Caco-2 (cell line): ENCODE data around the gene PNMA6A. TPM values are rescaled to one million over a fixed set of nuclear protein-coding genes. Genes with fewer than 3 reads are reported as not detected.
"Not testable (repeated sequence)": the region's sequence is repeated elsewhere in the genome, so short reads cannot be mapped to it uniquely, and the experiment has no call there.

ENCODE experiments used
- BruUV-seq: library from RNA; stranded (reverse); fragments of 400-500 nt; replicated peaks from 2 replicates; lab custom pipeline; 2021; lab: Mats Ljungman, UMichigan
- CTCF ChIA-PET: fragments of 300-600 bp; sonication (Branson Sonifier 250); formaldehyde crosslinking; loops from one replicate; lab custom pipeline; 2022; ENCODE audit warnings: antibody characterized with exemption; lab: Charles Lee
- POLR2A ChIA-PET: fragments of 300-600 bp; sonication (Branson Sonifier 250); formaldehyde crosslinking; loops from one replicate; lab custom pipeline; 2022; ENCODE audit warnings: antibody characterized with exemption; lab: Charles Lee
- DNase-seq, 2 experiments: peaks; one replicate each; pipeline versions ENCODE4 v3.0.0 to v3.0.0-alpha.2; 2020 to 2022
- H3K27me3 ChIP-seq: replicated peaks from 2 replicates; pipeline ENCODE4 v1.6.0; 2011; ENCODE audit warnings: low read length; ENCODE audit not compliant: control insufficient read depth, insufficient read depth
- H3K36me3 ChIP-seq: 2 replicates; pipeline ENCODE4 v1.5.1; 2011; ENCODE audit warnings: low read length; ENCODE audit not compliant: control insufficient read depth, insufficient read depth
- H3K4me1 ChIP-seq: fragments of 250-450 bp; sonication (Bioruptor Pico); 2 replicates; pipeline ENCODE4 v1.5.1; 2020; ENCODE audit warnings: mild to moderate bottlenecking
- H3K4me3 ChIP-seq: 2 replicates; pipeline ENCODE4 v1.5.1; 2011; ENCODE audit warnings: low read depth, mild to moderate bottlenecking, control low read depth, low read length
- H3K9me3 ChIP-seq: fragments of 250-450 bp; sonication (Bioruptor Pico); 2 replicates; pipeline ENCODE4 v1.5.1; 2020; ENCODE audit warnings: mild to moderate bottlenecking, moderate library complexity
- H3K27ac Mint-ChIP-seq: one replicate; pipeline ENCODE4 v1.8.0; 2022; ENCODE audit warnings: mixed read lengths; ENCODE audit not compliant: unreplicated experiment
- H3K27me3 Mint-ChIP-seq: one replicate; pipeline ENCODE4 v1.8.0; 2022; ENCODE audit warnings: mixed read lengths; ENCODE audit not compliant: insufficient read depth, unreplicated experiment
- H3K36me3 Mint-ChIP-seq: one replicate; pipeline ENCODE4 v1.8.0; 2022; ENCODE audit warnings: mild to moderate bottlenecking, mixed read lengths; ENCODE audit not compliant: insufficient read depth, unreplicated experiment
- H3K4me1 Mint-ChIP-seq: one replicate; pipeline ENCODE4 v1.8.0; 2022; ENCODE audit warnings: low read depth, mixed read lengths; ENCODE audit not compliant: unreplicated experiment
- H3K4me3 Mint-ChIP-seq: one replicate; pipeline ENCODE4 v1.8.0; 2022; ENCODE audit warnings: mild to moderate bottlenecking, moderate library complexity, mixed read lengths; ENCODE audit not compliant: unreplicated experiment
- H3K9me3 Mint-ChIP-seq: one replicate; pipeline ENCODE4 v1.8.0; 2022; ENCODE audit warnings: mixed read lengths; ENCODE audit not compliant: unreplicated experiment
- CTCF ChIP-seq, 2 experiments: fragments of 200-600 bp in 1 of 2; IDR thresholded peaks; 1 replicate in 1 of 2; 2 replicates in 1 of 2; pipeline versions ENCODE4 v1.5.1 to v1.8.0; 2011 to 2022; ENCODE audit warnings: antibody characterized with exemption in 1 of 2, control low read depth in 1 of 2, inconsistent platforms in 1 of 2, low read depth in 1 of 2, low read length in 1 of 2, mild to moderate bottlenecking in 1 of 2, moderate library complexity in 1 of 2; ENCODE audit not compliant: insufficient read depth in 1 of 2, severe bottlenecking in 1 of 2, unreplicated experiment in 1 of 2
- intact Hi-C: fragments of 100-400 bp; cut with micrococcal nuclease; formaldehyde crosslinking; loops from one replicate; pipeline ENCODE4 v1.10.0; 2022; ENCODE audit not compliant: unreplicated experiment
- total RNA-seq: library from RNA; stranded (reverse); gene quantifications from 2 replicates; pipeline ENCODE4 v1.2.3, GENCODE V29; 2022

The PNMA6A gene
- total RNA-seq, 1 experiment from 2014 or later: not detected

DNA sequence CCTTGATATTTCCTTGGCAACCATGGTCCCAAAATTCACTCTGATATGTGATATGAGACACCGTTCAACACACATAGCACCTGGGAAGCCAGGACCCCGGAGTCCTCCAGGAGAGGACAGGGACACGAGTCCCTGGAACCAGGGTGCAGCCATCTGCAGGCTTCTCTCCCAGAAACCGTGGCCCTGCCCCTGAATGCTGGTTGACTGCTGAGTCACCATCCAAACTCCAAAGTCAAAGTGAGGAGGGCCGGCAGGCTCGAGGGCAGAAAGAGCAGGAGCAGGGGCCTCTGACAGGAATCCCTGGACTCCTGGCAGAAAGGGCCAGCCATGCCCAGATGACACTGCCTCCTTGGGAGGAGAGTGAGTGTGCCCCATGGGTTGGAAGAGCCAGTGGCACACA, 6.9 kb upstream of the PNMA6A start:
- TF ChIP-seq CTCF (IDR thresholded peaks at IDR 0.05; ENCODE audit: insufficient read depth in 1 of 2, low read depth in 1 of 2, low read length in 1 of 2, severe bottlenecking in 1 of 2, unreplicated experiment in 1 of 2): no peak
- no peaks in the 10 kb centered on the region for H3K36me3 ChIP-seq
- ChIA-PET CTCF (no interaction called here), POLR2A (no interaction called here)
- no peaks in the 10 kb centered on the region for H3K27me3 Mint-ChIP-seq
- H3K9me3 ChIP-seq: no peaks in the 10 kb centered on the region
- H3K36me3 Mint-ChIP-seq: no peaks in the 10 kb centered on the region
- intact Hi-C loops: no loop called here
- H3K27ac Mint-ChIP-seq: no peak overlapping the region
- BruUV-seq: no TSS peak
- no peaks in the 10 kb centered on the region for H3K27me3 ChIP-seq
- H3K9me3 Mint-ChIP-seq: no peaks in the 10 kb centered on the region
- no peak overlapping the region for H3K4me3 Mint-ChIP-seq
- H3K4me1 ChIP-seq: no peaks in the 10 kb centered on the region
- H3K4me3 ChIP-seq: no peak overlapping the region
- DNase-seq: no peak
- peaks cover 6% of the 10 kb centered on the region for H3K4me1 Mint-ChIP-seq

DNA sequence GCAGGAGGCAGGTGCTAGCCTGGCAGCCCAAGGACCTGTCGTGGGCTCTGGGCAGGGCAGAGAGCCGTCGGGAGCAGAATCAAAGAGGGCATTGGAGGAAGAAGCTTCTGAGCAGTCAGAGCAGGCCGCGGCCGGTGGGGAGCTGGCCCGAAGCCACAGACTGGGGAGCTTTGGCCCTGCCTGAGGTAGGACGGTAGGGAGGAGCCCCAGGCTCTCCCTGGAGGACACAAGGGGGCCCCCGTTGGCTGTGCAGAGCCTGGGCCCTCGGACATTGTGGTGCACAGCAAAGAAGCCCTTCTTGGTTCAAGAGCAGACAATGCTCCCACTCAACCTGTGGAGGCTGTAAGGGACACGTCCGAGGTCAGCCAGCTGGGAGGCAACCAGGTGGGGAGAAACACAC, 5.9 kb upstream of the PNMA6A start:
- CTCF ChIA-PET, H3K4me3 Mint-ChIP-seq, H3K4me1 ChIP-seq, intact Hi-C loops, H3K36me3 Mint-ChIP-seq, POLR2A ChIA-PET, H3K4me3 ChIP-seq, BruUV-seq, H3K4me1 Mint-ChIP-seq, H3K9me3 Mint-ChIP-seq, H3K27me3 Mint-ChIP-seq, H3K27ac Mint-ChIP-seq, H3K36me3 ChIP-seq, DNase-seq, H3K9me3 ChIP-seq, H3K27me3 ChIP-seq: not testable (repeated sequence)

DNA sequence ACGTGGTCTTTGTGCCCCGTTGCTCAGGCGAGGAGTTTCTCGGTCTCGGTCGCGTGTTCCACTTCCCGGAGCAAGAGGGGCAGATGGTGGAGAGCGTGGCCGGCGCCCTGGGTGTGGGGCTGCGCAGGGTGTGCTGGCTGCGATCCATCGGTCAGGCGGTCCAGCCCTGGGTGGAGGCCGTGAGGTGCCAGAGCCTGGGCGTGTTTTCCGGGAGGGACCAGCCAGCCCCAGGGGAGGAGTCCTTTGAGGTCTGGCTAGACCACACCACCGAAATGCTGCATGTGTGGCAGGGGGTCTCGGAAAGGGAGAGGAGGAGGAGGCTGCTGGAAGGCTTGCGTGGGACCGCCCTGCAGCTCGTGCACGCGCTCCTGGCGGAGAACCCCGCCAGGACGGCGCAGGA, 1.1 kb downstream of the PNMA6A start:
- H3K4me1 Mint-ChIP-seq, H3K9me3 ChIP-seq, DNase-seq, H3K4me1 ChIP-seq, H3K4me3 ChIP-seq, H3K4me3 Mint-ChIP-seq, H3K27ac Mint-ChIP-seq, H3K27me3 Mint-ChIP-seq, H3K36me3 ChIP-seq, CTCF ChIA-PET, BruUV-seq, H3K27me3 ChIP-seq, H3K36me3 Mint-ChIP-seq, intact Hi-C loops, H3K9me3 Mint-ChIP-seq, POLR2A ChIA-PET: not testable (repeated sequence)

DNA sequence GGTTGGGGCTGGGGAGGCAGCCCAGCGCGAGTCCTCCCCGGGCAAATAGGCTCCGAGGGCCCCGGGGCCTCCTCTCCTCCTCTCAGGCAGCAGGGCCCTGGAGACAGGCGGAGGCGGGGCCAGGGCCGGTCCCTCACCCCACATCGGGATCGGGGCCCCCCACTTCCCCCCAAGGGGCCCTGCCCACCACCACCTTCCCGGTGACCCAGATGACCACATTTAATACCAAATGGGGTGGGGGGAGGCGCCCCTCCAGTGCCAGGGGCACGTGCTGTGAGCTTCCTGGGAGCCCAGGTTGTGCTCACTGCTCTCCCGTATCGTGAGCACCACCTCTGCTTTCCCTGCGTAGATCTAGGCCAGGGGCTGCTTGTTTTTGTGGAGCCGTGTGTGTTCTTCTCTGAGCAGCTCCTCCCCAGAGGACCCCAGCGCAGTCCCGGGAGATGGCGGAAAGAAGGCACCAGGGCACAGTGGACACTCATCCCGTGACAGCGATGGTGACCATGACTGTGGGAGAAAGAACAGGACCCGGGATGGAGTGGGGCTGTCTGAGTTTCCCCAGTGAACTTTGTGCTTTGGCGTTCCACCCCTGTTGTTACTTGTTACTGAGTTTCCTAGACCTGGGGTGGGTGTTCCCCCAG, 2.1 kb downstream of the PNMA6A start:
- intact Hi-C loops: no loop called here
- no peak overlapping the region for H3K4me3 ChIP-seq
- TF ChIP-seq CTCF (IDR thresholded peaks at IDR 0.05; ENCODE audit: insufficient read depth in 1 of 2, low read depth in 1 of 2, low read length in 1 of 2, severe bottlenecking in 1 of 2, unreplicated experiment in 1 of 2): no peak
- no peak for DNase-seq
- Mint-ChIP-seq H3K36me3 (no peaks in the 10 kb centered on the region), H3K27me3 (no peaks in the 10 kb centered on the region), H3K9me3 (no peaks in the 10 kb centered on the region), H3K27ac (no peak overlapping the region), H3K4me3 (no peak overlapping the region), H3K4me1 (no peaks in the 10 kb centered on the region)
- H3K4me1 ChIP-seq: no peaks in the 10 kb centered on the region
- no peaks in the 10 kb centered on the region for H3K27me3 ChIP-seq
- no peaks in the 10 kb centered on the region for H3K36me3 ChIP-seq
- POLR2A ChIA-PET: no interaction called here
- no peaks in the 10 kb centered on the region for H3K9me3 ChIP-seq
- BruUV-seq: no TSS peak
- CTCF ChIA-PET: no interaction called here
